Endothelial cell of umbilical vein (primary cell): Measurements from ENCODE around the gene INPP5E. TPM values are rescaled to one million over a fixed set of nuclear protein-coding genes. Genes with fewer than 3 reads are reported as not detected.

ENCODE experiments used
- BruUV-seq: library from RNA; stranded (reverse); fragments of 400-500 nt; replicated peaks from 2 replicates; lab custom pipeline; 2021; lab: Mats Ljungman, UMichigan
- CTCF ChIA-PET: fragments of 300-600, 350-600 bp; sonication (Branson Sonifier 250); formaldehyde crosslinking; loops from one replicate; lab custom pipeline; 2021; ENCODE audit warnings: antibody characterized with exemption, inconsistent platforms; lab: Charles Lee
- POLR2A ChIA-PET: fragments of 300-600, 350-600 bp; sonication (Branson Sonifier 250); formaldehyde crosslinking; loops from one replicate; lab custom pipeline; 2021; ENCODE audit warnings: antibody characterized with exemption, inconsistent platforms; lab: Charles Lee
- DNase-seq: peaks from one replicate; pipeline ENCODE4 v3.0.0-alpha.2; 2011; ENCODE audit warnings: low read depth, low spot score
- FAIRE-seq: peaks from 2 replicates; lab custom pipeline; 2011; peaks lifted over from hg19 to GRCh38; lab: Jason Lieb, UNC
- H2AFZ ChIP-seq: 2 replicates; pipeline ENCODE4 v1.6.0; 2012; ENCODE audit warnings: low read depth, low read length, control low read depth, inconsistent platforms
- H3K27ac ChIP-seq: 2 replicates; pipeline ENCODE4 v1.5.1; 2011; ENCODE audit warnings: low read depth, mild to moderate bottlenecking, control low read depth, low read length, moderate library complexity; ENCODE audit not compliant: insufficient read depth
- H3K27me3 ChIP-seq, 2 experiments: 2 replicates each; pipeline versions ENCODE4 v1.6.0 to v1.6.1; 2011; ENCODE audit warnings: low read length in 2 of 2, mixed read lengths in 1 of 2; ENCODE audit not compliant: control insufficient read depth in 2 of 2, insufficient read depth in 2 of 2
- H3K36me3 ChIP-seq, 2 experiments: 2 replicates in 1 of 2; 3 replicates in 1 of 2; pipeline ENCODE4 v1.5.1; 2011; ENCODE audit warnings: low read length in 2 of 2, mild to moderate bottlenecking in 1 of 2, moderate library complexity in 1 of 2; ENCODE audit not compliant: control insufficient read depth in 2 of 2, insufficient read depth in 2 of 2; ENCODE audit errors: extremely low read depth in 1 of 2
- H3K4me1 ChIP-seq: 3 replicates; pipeline ENCODE4 v1.5.1; 2011; ENCODE audit warnings: mild to moderate bottlenecking, low read length; ENCODE audit not compliant: control insufficient read depth, insufficient read depth; ENCODE audit errors: extremely low read depth
- H3K4me2 ChIP-seq: 2 replicates; pipeline ENCODE4 v1.6.1; 2011; ENCODE audit warnings: low read length, control low read depth, mixed read lengths; ENCODE audit not compliant: insufficient read depth
- H3K4me3 ChIP-seq, 3 experiments: fragments of 200-600 bp in 1 of 3; sonication (generic), shearing (Covaris generic) in 1 of 3; replicated peaks in 1 of 3; 2 replicates each; pipeline ENCODE4 v1.5.1; 2011 to 2016; ENCODE audit warnings: control low read depth in 3 of 3, low read length in 3 of 3, mild to moderate bottlenecking in 2 of 3, inconsistent platforms in 1 of 3, low read depth in 1 of 3, moderate library complexity in 1 of 3; ENCODE audit not compliant: insufficient read depth in 1 of 3
- H3K79me2 ChIP-seq: 2 replicates; pipeline ENCODE4 v1.6.0; 2012; ENCODE audit warnings: low read length, inconsistent platforms; ENCODE audit not compliant: control insufficient read depth, insufficient read depth
- H3K9ac ChIP-seq: replicated peaks from 2 replicates; pipeline ENCODE3; 2011; ENCODE audit warnings: low read length, control low read depth; ENCODE audit not compliant: insufficient read depth; ENCODE audit errors: extremely low read depth
- H3K9me1 ChIP-seq: replicated peaks from 3 replicates; pipeline ENCODE4 v1.6.0; 2011; ENCODE audit warnings: mild to moderate bottlenecking, low read length; ENCODE audit not compliant: control insufficient read depth, insufficient read depth; ENCODE audit errors: extremely low read depth
- H3K9me3 ChIP-seq: replicated peaks from 2 replicates; pipeline ENCODE4 v1.5.1; 2012; ENCODE audit warnings: low read length, inconsistent platforms; ENCODE audit not compliant: control insufficient read depth, insufficient read depth
- H4K20me1 ChIP-seq: replicated peaks from 2 replicates; pipeline ENCODE3; 2011; ENCODE audit warnings: mild to moderate bottlenecking, low read length; ENCODE audit not compliant: control insufficient read depth, insufficient read depth; ENCODE audit errors: extremely low read depth
- CTCF ChIP-seq, 2 donors: IDR thresholded peaks; 1 replicate in 1 of 2; 2 replicates in 1 of 2; pipeline ENCODE4 v1.5.1; 2011; ENCODE audit warnings: low read length in 2 of 2, mild to moderate bottlenecking in 2 of 2, moderate library complexity in 2 of 2, control low read depth in 1 of 2, inconsistent platforms in 1 of 2, low read depth in 1 of 2; ENCODE audit not compliant: insufficient read depth in 1 of 2; ENCODE audit errors: extremely low read depth in 1 of 2
- EZH2 ChIP-seq: IDR thresholded peaks from 2 replicates; pipeline ENCODE4 v1.6.1; 2012; ENCODE audit warnings: borderline replicate concordance, low read depth, mild to moderate bottlenecking, moderate library complexity, low read length, inconsistent platforms; ENCODE audit not compliant: severe bottlenecking
- FOS ChIP-seq: IDR thresholded peaks from 2 replicates; pipeline ENCODE4 v1.6.1; 2011; ENCODE audit warnings: mild to moderate bottlenecking, low read length, moderate library complexity, borderline replicate concordance; ENCODE audit not compliant: insufficient read depth
- GATA2 ChIP-seq: IDR thresholded peaks from 2 replicates; pipeline ENCODE4 v1.7.0; 2011; ENCODE audit warnings: low read depth, mild to moderate bottlenecking, moderate library complexity, mixed read lengths, low read length; ENCODE audit not compliant: insufficient read length, insufficient read depth
- JUN ChIP-seq: IDR thresholded peaks from 2 replicates; pipeline ENCODE4 v1.6.1; 2011; ENCODE audit warnings: borderline replicate concordance, low read depth; ENCODE audit not compliant: insufficient read length, insufficient read depth
- MAX ChIP-seq: IDR thresholded peaks from 2 replicates; pipeline ENCODE4 v1.6.1; 2011; ENCODE audit not compliant: insufficient read depth, insufficient read length
- MYC ChIP-seq: IDR thresholded peaks from one replicate; pipeline ENCODE4 v1.6.1; 2011; ENCODE audit warnings: mild to moderate bottlenecking, low read depth, low read length
- POLR2A ChIP-seq: IDR thresholded peaks from 2 replicates; pipeline ENCODE4 v1.6.1; 2012; ENCODE audit warnings: low read depth, mild to moderate bottlenecking, control low read depth, low read length
- POLR2AphosphoS5 ChIP-seq: IDR thresholded peaks from 2 replicates; pipeline ENCODE4 v1.6.1; 2012; ENCODE audit warnings: low read depth, mild to moderate bottlenecking, control low read depth, low read length, moderate library complexity; ENCODE audit not compliant: insufficient read depth
- dilution Hi-C: fragments of 300-500 bp; cut with MboI; formaldehyde crosslinking; loops from one replicate; pipeline ENCODE4 v1.15.0; 2019; ENCODE audit warnings: low sequenced_read_pairs; ENCODE audit not compliant: extremely low pct_ligation_motif_present
- intact Hi-C: fragments of 100-400 bp; cut with micrococcal nuclease; formaldehyde crosslinking; loops from one replicate; pipeline ENCODE4 v1.10.0; 2022
- polyA plus RNA-seq, 4 experiments: library from polyadenylated mRNA; depleted of rRNA in 3 of 4; stranded (reverse) in 3 of 4; unstranded in 1 of 4; fragments of >200 nt; gene quantifications; 2 replicates each; pipeline versions ENCODE4 v1.2.1 to v1.2.3, GENCODE V29; 2011 to 2012; ENCODE audit warnings: missing spikeins in 1 of 4
- total RNA-seq: library from RNA; stranded (reverse); gene quantifications from 2 replicates; pipeline ENCODE4 v1.2.3, GENCODE V29; 2021

INPP5E gene
- total and polyA plus RNA-seq, 2 donors (not counting 3 experiments of a cell fraction or from before 2014, with no cell fraction given): 15.0 to 24.5 TPM

GRCh38 chr9:136447173-136447778 lies 7.6 kb upstream of the INPP5E start:
- Histone ChIP-seq H3K9me1 (no peaks in the 10 kb centered on the region), H3K36me3 (peaks cover 16 to 65% of the 10 kb centered on the region in 2 experiments), H3K4me2 (no peak overlapping the region), H4K20me1 (no peaks in the 10 kb centered on the region), H3K27ac (no peak overlapping the region), H3K9me3 (no peaks in the 10 kb centered on the region), H3K4me1 (no peaks in the 10 kb centered on the region), H2AFZ (no peak overlapping the region), H3K79me2 (no peaks in the 10 kb centered on the region), H3K27me3 (no peaks in the 10 kb centered on the region), H3K4me3 (no peak overlapping the region), H3K9ac (no peak overlapping the region)
- TF ChIP-seq MAX: no peak
- BruUV-seq: TSS peak; percentile 28
- dilution Hi-C loops (no loop called here), intact Hi-C loops (no loop called here)
- ChIA-PET POLR2A (no interaction called here), CTCF (no interaction called here)
- no peak for FAIRE-seq
- no peak for DNase-seq

- Histone ChIP-seq H3K36me3 (peaks cover 21 to 68% of the 10 kb centered on the region in 2 experiments), H3K4me3 (no peak overlapping the region), H3K9me3 (no peaks in the 10 kb centered on the region), H3K27ac (no peak overlapping the region), H3K9ac (no peak overlapping the region), H3K27me3 (no peaks in the 10 kb centered on the region), H3K4me1 (no peaks in the 10 kb centered on the region), H4K20me1 (no peaks in the 10 kb centered on the region), H2AFZ (no peak overlapping the region), H3K9me1 (no peaks in the 10 kb centered on the region), H3K4me2 (no peak overlapping the region), H3K79me2 (no peaks in the 10 kb centered on the region)
- no TSS peak for BruUV-seq
- no peak for DNase-seq
- intact Hi-C loops: no loop called here
- ChIA-PET CTCF (interaction anchor here (1.1 kb wide), 2 partner anchors 18 to 45 kb away, joined by 3 to 4 read pairs; no protein-coding TSS in a partner anchor), POLR2A (interaction anchor here (0.6 kb wide), 1 partner anchor 92 kb away, joined by 3 read pairs; no protein-coding TSS in a partner anchor)
- dilution Hi-C loops: no loop called here
- TF ChIP-seq CTCF (IDR thresholded peaks at IDR 0.05; ENCODE audit: extremely low read depth in 1 of 2, insufficient read depth in 1 of 2, low read depth in 1 of 2, low read length in 2 of 2): no peak
- TF ChIP-seq MYC: no peak
- TF ChIP-seq EZH2: no peak
- no peak for TF ChIP-seq POLR2AphosphoS5
- no peak for TF ChIP-seq MAX
- no peak for TF ChIP-seq JUN
- TF ChIP-seq FOS: no peak
- no peak for TF ChIP-seq GATA2
- TF ChIP-seq POLR2A: no peak
- FAIRE-seq: no peak
These were observed 6.2 kb upstream of the INPP5E start for GRCh38 chr9:136445799-136446198.
